ENCODE data around the gene BEST3.
A peak's percentile ranks its signal among the peaks of the same experiment; 100 is the strongest.
"Not testable (repeated sequence)": the region's sequence is repeated elsewhere in the genome, so short reads cannot be mapped to it uniquely, and the experiment has no call there.

BEST3 gene

GRCh38 chr12:69647178-69647577, 51.9 kb downstream of the BEST3 start:
- no peak for DNase-seq

- DNase-seq, result no peak
Observed at GRCh38 chr12:69645031-69645430, 54.1 kb downstream of the BEST3 start.

- DNase-seq, result no peak
Observed at GRCh38 chr12:69644511-69644910, 54.6 kb downstream of the BEST3 start.

GRCh38 chr12:69642531-69642930, 56.6 kb downstream of the BEST3 start:
- DNase-seq, result peak; percentile 6

GRCh38 chr12:69641546-69641945, 57.6 kb downstream of the BEST3 start:
- DNase-seq, result no peak

- peak; percentile 18 for DNase-seq
Observed at GRCh38 chr12:69639400-69640016, 59.6 kb downstream of the BEST3 start.

- no peak for DNase-seq
Observed at GRCh38 chr12:69633061-69633460, 66.0 kb downstream of the BEST3 start.

GRCh38 chr12:69630191-69630590, 68.9 kb downstream of the BEST3 start:
- no peak for DNase-seq

- DNase-seq, result no peak
Observed at GRCh38 chr12:69627501-69627900, 71.6 kb downstream of the BEST3 start.

- DNase-seq, result peak; percentile 84
Observed at GRCh38 chr12:69623970-69624369, 75.1 kb downstream of the BEST3 start.

- DNase-seq, result no peak
Observed at GRCh38 chr12:69621551-69621950, 77.6 kb downstream of the BEST3 start.

- no peak for DNase-seq
Observed at GRCh38 chr12:69620921-69621320, 78.2 kb downstream of the BEST3 start.

GRCh38 chr12:69620077-69620476, 79.0 kb downstream of the BEST3 start:
- DNase-seq, result no peak

- DNase-seq, result no peak
Observed at GRCh38 chr12:69619050-69619449, 80.1 kb downstream of the BEST3 start.

- DNase-seq, result peak; percentile 86
Observed at GRCh38 chr12:69616025-69616424, 83.1 kb downstream of the BEST3 start.

GRCh38 chr12:69613351-69613750, 85.8 kb downstream of the BEST3 start:
- DNase-seq, result no peak

GRCh38 chr12:69610729-69611128, 88.4 kb downstream of the BEST3 start, which contains the start of gene LRRC10:
TSS of gene LRRC10 (minus strand) at chr12:69610907. CDS start at chr12:69610838, 69 bp downstream.
- DNase-seq, result no peak

GRCh38 chr12:69610126-69610525, 89.0 kb downstream of the BEST3 start:
- DNase-seq, result no peak

GRCh38 chr12:69608114-69608513, 91.0 kb downstream of the BEST3 start:
- DNase-seq, result no peak

GRCh38 chr12:69604275-69604674, 94.8 kb downstream of the BEST3 start:
- DNase-seq, result not testable (repeated sequence)
